GM12873 (cell line): ENCODE measurements around the gene GDPD5.

ENCODE experiments used
- CTCF ChIP-seq: IDR thresholded peaks from 2 replicates; pipeline ENCODE4 v1.5.1; 2012; ENCODE audit warnings: low read depth, mild to moderate bottlenecking, moderate library complexity, low read length, control low read depth; ENCODE audit not compliant: insufficient read depth; ENCODE audit errors: missing control alignments

The GDPD5 gene

GRCh38 chr11:75456596-75457183 lies 69.1 kb downstream of the GDPD5 start:
- no peak for TF ChIP-seq CTCF

- TF ChIP-seq CTCF: no peak
Measured at GRCh38 chr11:75454987-75455386, 70.8 kb downstream of the GDPD5 start.

- TF ChIP-seq CTCF: no peak
Measured at GRCh38 chr11:75453916-75454655, 71.7 kb downstream of the GDPD5 start.

GRCh38 chr11:75450826-75451821 lies 74.6 kb downstream of the GDPD5 start:
- TF ChIP-seq CTCF: peak; percentile 67

GRCh38 chr11:75450236-75450635 lies 75.5 kb downstream of the GDPD5 start:
- TF ChIP-seq CTCF: no peak

- TF ChIP-seq CTCF: no peak
Measured at GRCh38 chr11:75449776-75450175, 76.0 kb downstream of the GDPD5 start.

GRCh38 chr11:75449271-75449670 lies 76.5 kb downstream of the GDPD5 start:
- TF ChIP-seq CTCF: no peak
